Chondrocyte (in vitro differentiated cells): ENCODE measurements around the gene FAM81A. TPM values are rescaled to one million over a fixed set of nuclear protein-coding genes. Genes with fewer than 3 reads are reported as not detected.

ENCODE experiments used
- DNase-seq: peaks from one replicate; pipeline ENCODE4 v3.0.0; 2021; ENCODE audit warnings: mixed read lengths, low spot score
- H3K27ac Mint-ChIP-seq: one replicate; pipeline ENCODE4 v1.8.0; 2021; ENCODE audit warnings: mild to moderate bottlenecking, moderate library complexity, mixed read lengths; ENCODE audit not compliant: unreplicated experiment
- H3K27me3 Mint-ChIP-seq: 2 replicates; pipeline ENCODE4 v1.8.0; 2021; ENCODE audit warnings: low read depth, mixed read lengths
- H3K36me3 Mint-ChIP-seq: 2 replicates; pipeline ENCODE4 v1.8.0; 2021; ENCODE audit warnings: low read depth, mixed read lengths
- H3K4me1 Mint-ChIP-seq: 2 replicates; pipeline ENCODE4 v1.8.0; 2021; ENCODE audit warnings: low read depth, mild to moderate bottlenecking, mixed read lengths
- H3K4me3 Mint-ChIP-seq: one replicate; pipeline ENCODE4 v1.8.0; 2021; ENCODE audit warnings: mild to moderate bottlenecking, moderate library complexity, mixed read lengths; ENCODE audit not compliant: unreplicated experiment
- H3K9me3 Mint-ChIP-seq: 2 replicates; pipeline ENCODE4 v1.8.0; 2021; ENCODE audit warnings: low read depth, mixed read lengths
- CTCF ChIP-seq: fragments of 200-600 bp; sonication (generic); IDR thresholded peaks from 2 replicates; pipeline ENCODE4 v1.5.0; 2021; ENCODE audit warnings: antibody characterized with exemption, mild to moderate bottlenecking, moderate library complexity
- total RNA-seq: library from RNA; stranded (reverse); gene quantifications from 3 replicates; pipeline ENCODE4 v1.2.1, GENCODE V29; 2021

The FAM81A gene
- total RNA-seq, 1 donor from 2014 or later: 0.15 TPM

GRCh38 chr15:59550956-59551355 is 113.0 kb downstream of the FAM81A start:
- no peak for DNase-seq
- Mint-ChIP-seq H3K4me1 (peaks cover 3% of the 10 kb centered on the region), H3K27ac (no peak overlapping the region), H3K4me3 (no peak overlapping the region), H3K36me3 (no peaks in the 10 kb centered on the region), H3K27me3 (peaks cover 11% of the 10 kb centered on the region), H3K9me3 (no peaks in the 10 kb centered on the region)
- TF ChIP-seq CTCF: no peak

- H3K27ac Mint-ChIP-seq: no peak overlapping the region
- H3K4me3 Mint-ChIP-seq: no peak overlapping the region
- peaks cover 2% of the 10 kb centered on the region for H3K27me3 Mint-ChIP-seq
- no peak for DNase-seq
- H3K9me3 Mint-ChIP-seq: no peaks in the 10 kb centered on the region
- peaks cover 8% of the 10 kb centered on the region for H3K4me1 Mint-ChIP-seq
- no peak for TF ChIP-seq CTCF
- H3K36me3 Mint-ChIP-seq: no peaks in the 10 kb centered on the region
Measured at GRCh38 chr15:59553879-59554735, 116.1 kb downstream of the FAM81A start.

GRCh38 chr15:59555696-59556095 is 117.7 kb downstream of the FAM81A start:
- Mint-ChIP-seq H3K4me1 (peaks cover 8% of the 10 kb centered on the region), H3K4me3 (no peak overlapping the region), H3K9me3 (no peaks in the 10 kb centered on the region), H3K36me3 (no peaks in the 10 kb centered on the region), H3K27me3 (peaks cover 4% of the 10 kb centered on the region), H3K27ac (no peak overlapping the region)
- no peak for DNase-seq
- TF ChIP-seq CTCF: no peak

GRCh38 chr15:59556380-59556779 is 118.4 kb downstream of the FAM81A start:
- Mint-ChIP-seq H3K9me3 (no peaks in the 10 kb centered on the region), H3K4me1 (peaks cover 8% of the 10 kb centered on the region), H3K27me3 (peaks cover 6% of the 10 kb centered on the region), H3K27ac (no peak overlapping the region), H3K36me3 (no peaks in the 10 kb centered on the region), H3K4me3 (no peak overlapping the region)
- DNase-seq: no peak
- no peak for TF ChIP-seq CTCF

- no peak for TF ChIP-seq CTCF
- Mint-ChIP-seq H3K9me3 (no peaks in the 10 kb centered on the region), H3K27me3 (peaks cover 9% of the 10 kb centered on the region), H3K4me1 (peaks cover 8% of the 10 kb centered on the region), H3K36me3 (no peaks in the 10 kb centered on the region), H3K27ac (no peak overlapping the region), H3K4me3 (no peak overlapping the region)
- DNase-seq: no peak
Measured at GRCh38 chr15:59557581-59557980, 119.6 kb downstream of the FAM81A start.
